Fibroblast of skin of abdomen (primary cell): ENCODE results near the gene FZD7.

Source experiments
- DNase-seq: peaks from one replicate; pipeline ENCODE4 v3.0.0-alpha.2; 2013

The FZD7 gene

GRCh38 chr2:202069170-202070067 is 35.8 kb downstream of the FZD7 start:
- DNase-seq, result no peak

- DNase-seq, result no peak
Observed at GRCh38 chr2:202071107-202071506, 37.5 kb downstream of the FZD7 start.

GRCh38 chr2:202072226-202072625 is 38.6 kb downstream of the FZD7 start:
- no peak for DNase-seq

GRCh38 chr2:202072737-202073401 is 39.2 kb downstream of the FZD7 start, which contains the start of gene KIAA2012:
Gene KIAA2012 (plus strand): TSS chr2:202073255. CDS start chr2:202073628, 373 bp downstream.
- DNase-seq, result no peak

- DNase-seq, result peak; percentile 66
Observed at GRCh38 chr2:202074324-202074723, 40.7 kb downstream of the FZD7 start.

GRCh38 chr2:202079310-202079709 is 45.7 kb downstream of the FZD7 start:
- no peak for DNase-seq

GRCh38 chr2:202084265-202084664 is 50.6 kb downstream of the FZD7 start:
- DNase-seq, result peak; percentile 48
